ENCODE measurements around the gene SERAC1.
A peak's percentile ranks its signal among the peaks of the same experiment; 100 is the strongest.

SERAC1 gene

DNA sequence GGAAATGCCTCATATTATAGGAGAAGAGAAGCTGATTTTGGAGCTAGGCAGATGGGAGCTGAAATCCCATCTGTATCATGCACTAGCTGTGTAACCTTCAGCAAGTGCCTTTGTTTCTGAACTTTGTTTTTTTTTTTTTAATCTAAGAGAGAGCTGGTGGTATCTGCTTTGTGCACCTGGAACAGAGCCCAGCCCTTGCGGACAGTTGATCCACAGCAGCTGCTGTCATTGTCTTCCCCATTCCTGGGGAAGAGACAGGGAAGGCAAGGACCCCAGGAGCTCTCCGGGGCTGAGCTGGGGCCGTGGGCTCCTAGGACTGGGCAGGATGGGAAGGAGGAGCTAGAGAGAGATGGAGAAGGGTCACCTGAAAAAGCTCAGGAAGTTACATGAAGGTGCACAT is 94.3 kb downstream of the SERAC1 start:
- no peak for DNase-seq

- peak; percentile 59 to 63 for DNase-seq
Observed at GRCh38 chr6:158072083-158072721, 95.9 kb downstream of the SERAC1 start.

DNA sequence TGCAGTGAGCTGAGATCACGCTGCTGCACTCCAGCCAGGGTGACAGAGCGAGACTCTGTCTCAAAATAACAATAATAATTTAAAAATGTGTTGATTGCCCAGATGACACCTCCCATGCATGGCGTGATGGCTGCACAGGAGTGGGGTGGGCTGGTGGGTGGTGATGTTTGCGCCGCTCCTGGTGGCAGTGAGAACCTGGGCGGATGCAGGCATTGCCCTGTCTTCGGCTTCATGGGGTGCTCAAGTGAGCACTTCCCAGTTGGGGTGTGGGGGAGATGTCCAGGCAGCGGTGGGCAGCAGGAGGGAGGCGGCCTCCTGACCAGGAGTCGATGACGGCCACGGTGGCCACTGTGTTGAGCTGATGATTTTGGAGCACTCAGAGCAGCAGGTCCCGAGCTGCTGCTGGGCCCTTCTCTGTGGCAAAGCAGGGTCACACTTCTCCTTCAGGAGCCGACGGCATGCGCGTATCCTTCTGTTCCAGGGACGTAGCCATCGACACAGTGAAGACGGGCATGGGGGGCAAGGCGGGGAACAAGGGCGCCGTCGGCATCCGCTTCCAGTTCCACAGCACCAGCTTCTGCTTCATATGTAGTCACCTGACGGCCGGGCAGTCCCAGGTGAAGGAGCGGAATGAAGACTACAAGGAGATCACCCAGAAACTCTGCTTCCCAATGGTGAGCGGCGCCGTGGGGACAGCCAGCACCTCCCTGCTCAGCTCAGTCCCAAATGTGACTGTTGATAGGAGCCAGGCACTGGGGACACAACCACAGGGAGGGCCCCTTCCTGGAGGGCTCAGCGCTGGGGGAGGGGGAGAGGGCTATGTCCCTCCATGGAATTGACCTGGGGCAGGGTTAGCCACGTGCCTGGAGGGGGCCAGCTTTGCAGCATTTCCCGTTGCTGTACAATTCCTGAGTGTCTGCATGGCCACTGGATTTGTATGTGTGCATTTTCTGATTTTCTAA is 96.7 kb downstream of the SERAC1 start:
- no peak for DNase-seq

GRCh38 chr6:158070513-158070912 is 97.5 kb downstream of the SERAC1 start:
- no peak for DNase-seq

GRCh38 chr6:158069800-158070195 is 98.3 kb downstream of the SERAC1 start:
- DNase-seq: no peak

- no peak for DNase-seq
Observed at GRCh38 chr6:158068893-158069799, 98.9 kb downstream of the SERAC1 start.

DNA sequence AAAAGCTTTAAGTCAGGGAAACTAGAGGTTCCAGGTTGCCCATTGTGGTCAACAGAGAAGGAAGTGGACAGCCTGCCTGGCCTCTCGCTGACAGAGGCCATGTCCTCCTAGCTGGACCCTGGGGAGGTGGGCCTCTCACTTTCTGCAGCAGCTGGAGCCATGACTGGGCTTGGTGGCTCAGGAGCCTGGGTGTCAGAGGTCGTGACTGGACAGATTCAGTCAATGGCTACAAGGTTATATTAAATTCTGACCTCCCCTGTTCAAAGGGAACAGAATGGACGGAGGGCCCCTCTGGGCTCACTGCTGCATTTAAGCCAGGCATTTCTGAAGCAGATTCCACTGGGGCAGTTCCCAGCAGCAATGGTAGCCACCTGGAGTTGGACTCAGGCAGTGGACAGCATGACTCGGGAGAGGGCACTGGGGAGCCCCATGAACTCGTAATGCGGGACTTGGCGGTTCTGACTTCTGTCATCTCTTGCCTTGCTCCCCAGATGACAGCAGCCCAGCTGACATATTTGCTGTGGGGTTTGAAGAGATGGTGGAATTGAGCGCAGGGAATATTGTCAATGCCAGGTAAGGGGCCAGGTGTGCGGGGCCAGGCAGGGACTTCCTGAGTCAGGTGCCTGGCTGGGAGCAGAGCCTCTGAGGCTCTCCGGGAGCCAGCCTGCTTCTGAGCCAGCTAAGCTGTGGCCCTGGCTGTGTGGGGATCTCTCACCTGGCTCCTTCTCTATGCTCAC is 99.7 kb downstream of the SERAC1 start:
- no peak for DNase-seq

DNA sequence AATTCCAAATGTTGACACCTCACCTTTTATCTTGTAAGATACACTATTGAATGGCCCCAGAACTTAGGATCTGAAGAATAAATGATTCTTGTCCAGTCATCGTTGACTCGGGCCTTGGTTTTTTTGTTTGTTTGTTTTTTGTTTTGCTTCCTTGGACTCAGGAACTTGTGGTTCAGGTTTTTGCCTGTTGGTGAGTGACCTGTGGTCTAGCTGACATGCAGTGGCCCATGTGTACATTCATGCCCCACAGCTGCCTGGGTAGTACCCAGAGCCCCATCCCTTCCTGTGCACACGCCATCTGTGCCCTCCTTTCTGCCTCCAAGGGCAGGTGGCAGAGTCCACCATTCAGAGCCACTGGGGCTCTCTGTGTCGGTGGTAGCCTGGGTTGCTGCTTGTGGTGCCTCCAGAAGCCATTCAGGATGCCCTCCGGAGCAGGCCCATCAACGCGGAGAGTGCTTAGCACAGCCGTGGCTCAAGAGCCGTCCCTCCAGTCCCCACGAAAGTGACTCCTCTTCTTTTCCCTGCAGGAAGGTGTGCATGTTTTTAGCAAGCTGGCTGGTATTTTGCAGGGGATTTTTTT is 100.5 kb downstream of the SERAC1 start:
- no peak for DNase-seq

DNA sequence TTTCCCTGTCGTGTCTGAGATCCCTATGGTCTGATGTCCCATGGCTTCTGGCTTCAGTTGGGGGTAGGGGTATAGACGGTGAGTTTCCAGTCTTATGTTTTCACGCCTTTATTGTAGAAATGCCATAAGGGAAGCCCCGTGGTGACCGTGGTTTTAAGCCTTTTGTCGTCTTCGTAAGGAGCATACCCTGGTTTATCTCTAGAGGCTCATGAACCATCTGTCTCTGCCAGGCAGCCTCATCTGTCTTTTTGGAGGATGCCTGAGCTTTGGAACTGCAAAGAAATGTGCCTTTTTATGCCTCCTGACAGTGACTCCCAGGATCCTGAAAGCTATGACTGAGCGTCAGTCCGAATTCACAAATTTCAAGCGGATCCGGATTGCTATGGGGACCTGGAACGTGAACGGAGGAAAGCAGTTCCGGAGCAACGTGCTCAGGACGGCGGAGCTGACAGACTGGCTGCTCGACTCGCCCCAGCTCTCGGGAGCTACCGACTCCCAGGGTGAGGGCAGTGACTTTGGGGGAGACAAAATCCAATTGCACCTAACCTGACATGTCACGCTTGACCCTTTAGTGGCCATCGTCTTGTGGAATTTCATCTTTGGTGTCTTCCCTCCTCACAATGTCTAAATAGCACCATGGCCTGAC is 101.8 kb downstream of the SERAC1 start:
- DNase-seq: no peak

DNA sequence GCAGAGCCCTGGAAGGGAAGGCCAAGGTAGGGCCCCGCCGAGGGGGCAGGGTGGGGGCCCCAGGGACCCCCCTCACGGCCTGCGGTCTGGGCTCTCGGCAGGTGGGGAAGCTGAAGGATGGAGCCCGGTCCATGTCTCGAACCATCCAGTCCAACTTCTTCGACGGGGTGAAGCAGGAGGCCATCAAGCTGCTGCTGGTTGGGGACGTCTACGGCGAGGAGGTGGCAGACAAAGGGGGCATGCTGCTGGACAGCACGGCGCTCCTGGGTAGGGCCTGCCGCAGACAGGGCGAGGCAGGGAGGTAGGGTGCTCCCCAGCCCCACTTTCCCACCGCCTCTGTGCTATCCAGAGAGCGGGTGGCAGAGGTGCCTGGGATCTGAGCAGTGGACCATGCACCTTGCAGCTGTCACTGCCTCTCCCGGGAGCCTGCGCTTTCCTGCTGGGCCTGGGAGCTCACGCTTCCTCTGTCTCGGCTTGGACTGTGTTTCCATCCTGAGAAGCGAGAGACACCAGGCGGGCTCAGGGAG is 103.3 kb downstream of the SERAC1 start:
- no peak for DNase-seq

- no peak for DNase-seq
Observed at GRCh38 chr6:158063736-158064135, 104.3 kb downstream of the SERAC1 start.

DNA sequence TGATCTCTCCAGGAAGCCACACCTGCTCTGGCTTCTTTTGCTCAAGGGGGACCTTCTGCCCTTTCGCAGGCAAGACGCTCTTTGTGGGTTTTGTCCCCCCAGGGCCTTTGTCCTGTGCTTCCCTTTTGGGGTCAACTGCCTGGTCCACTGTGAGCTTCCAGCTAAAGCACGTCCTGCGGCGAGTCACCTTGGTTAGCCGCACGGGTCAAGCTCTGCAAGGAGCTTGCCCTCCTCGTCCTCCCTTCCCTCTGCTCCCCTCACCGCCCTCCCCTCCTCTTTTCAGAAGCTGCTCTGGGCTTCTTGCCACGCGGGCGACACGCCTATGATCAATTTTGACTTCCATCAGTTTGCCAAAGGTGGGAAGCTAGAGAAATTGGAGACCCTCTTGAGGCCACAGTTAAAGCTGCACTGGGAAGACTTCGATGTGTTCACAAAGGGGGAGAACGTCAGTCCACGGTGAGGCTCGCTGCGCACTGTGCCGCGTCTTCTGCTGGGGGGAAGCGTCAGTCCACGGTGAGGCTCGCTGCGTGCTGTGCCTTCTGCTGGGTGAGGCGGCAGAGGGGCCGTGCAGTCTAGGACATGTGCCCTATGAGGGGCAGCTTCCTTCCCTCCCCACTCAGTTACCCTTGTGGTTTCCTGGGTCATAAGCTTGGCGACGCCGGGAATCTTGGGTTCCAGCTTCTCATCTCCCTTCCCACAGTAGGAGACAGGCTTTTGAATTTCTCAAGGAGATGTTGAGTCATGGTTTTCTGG is 106.2 kb downstream of the SERAC1 start:
- DNase-seq: no peak

- no peak for DNase-seq
Observed at GRCh38 chr6:158061361-158061708, 106.7 kb downstream of the SERAC1 start.

DNA sequence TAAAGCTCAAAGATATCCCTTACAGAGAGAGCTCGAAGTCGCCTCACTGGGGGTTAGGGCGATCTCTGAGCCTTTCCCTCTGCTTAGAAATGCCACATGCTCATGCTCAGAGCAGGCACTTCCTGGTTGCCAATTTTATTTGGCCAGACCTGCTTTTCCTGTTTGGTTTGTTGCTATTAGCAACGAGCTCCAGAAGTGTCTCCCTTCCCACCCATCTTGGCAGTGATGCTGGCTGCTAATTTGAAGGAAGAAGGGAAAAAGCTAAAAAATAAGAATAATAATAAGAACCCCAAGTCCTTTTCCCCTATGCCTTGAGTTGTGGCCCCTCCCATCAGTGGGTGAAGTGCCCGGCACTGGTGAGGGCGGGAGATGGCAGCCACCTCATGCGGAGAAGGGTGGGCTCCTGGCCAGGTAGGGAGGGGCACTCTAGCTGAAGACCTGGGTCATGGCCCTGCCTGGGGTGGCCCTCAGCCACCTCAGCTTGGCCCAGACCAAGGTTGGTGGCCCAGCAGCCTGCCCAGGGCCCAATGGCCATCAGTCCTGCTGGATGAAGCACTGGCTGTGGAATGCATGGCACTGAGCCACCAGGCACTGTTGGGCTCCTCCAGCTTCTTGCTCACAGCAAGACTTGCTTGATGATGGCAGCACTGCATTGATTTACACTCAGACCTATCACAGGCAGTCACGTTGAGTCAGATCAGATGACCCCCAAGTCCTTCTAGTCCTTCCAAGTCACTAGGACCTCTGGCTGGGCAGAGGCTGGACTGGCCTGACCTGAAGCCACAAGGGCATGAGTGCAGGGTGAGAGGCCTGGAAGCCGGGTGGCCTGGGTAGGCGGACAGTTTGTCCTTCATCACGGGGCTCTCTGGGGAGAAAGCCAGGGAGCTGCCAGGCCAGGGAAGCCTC is 107.4 kb downstream of the SERAC1 start:
- peak; percentile 33 to 45 for DNase-seq
